Peyer's patch (tissue), 4 donors: ENCODE results near the gene EXOC4.

ENCODE experiments used
- POLR2A ChIP-seq, 2 donors: fragments of 450-650 bp; IDR thresholded peaks; one replicate each; pipeline ENCODE4 v1.5.1; 2017; ENCODE audit warnings: antibody characterized with exemption in 2 of 2, mild to moderate bottlenecking in 2 of 2, moderate library complexity in 2 of 2
- TF ChIP-seq, protein P1 (sequence below), 6 experiments: fragments of 450-650 bp in 4 of 6; fragments of 200-600 bp in 2 of 6; sonication (generic) in 1 of 6; IDR thresholded peaks; one replicate each; pipeline ENCODE4 v1.5.1; 2017 to 2019; ENCODE audit warnings: antibody characterized with exemption in 6 of 6, mild to moderate bottlenecking in 3 of 6, moderate library complexity in 1 of 6

GRCh38 chr7:133650487-133651300 is 397.8 kb downstream of the EXOC4 start:
- TF ChIP-seq, protein P1, sequence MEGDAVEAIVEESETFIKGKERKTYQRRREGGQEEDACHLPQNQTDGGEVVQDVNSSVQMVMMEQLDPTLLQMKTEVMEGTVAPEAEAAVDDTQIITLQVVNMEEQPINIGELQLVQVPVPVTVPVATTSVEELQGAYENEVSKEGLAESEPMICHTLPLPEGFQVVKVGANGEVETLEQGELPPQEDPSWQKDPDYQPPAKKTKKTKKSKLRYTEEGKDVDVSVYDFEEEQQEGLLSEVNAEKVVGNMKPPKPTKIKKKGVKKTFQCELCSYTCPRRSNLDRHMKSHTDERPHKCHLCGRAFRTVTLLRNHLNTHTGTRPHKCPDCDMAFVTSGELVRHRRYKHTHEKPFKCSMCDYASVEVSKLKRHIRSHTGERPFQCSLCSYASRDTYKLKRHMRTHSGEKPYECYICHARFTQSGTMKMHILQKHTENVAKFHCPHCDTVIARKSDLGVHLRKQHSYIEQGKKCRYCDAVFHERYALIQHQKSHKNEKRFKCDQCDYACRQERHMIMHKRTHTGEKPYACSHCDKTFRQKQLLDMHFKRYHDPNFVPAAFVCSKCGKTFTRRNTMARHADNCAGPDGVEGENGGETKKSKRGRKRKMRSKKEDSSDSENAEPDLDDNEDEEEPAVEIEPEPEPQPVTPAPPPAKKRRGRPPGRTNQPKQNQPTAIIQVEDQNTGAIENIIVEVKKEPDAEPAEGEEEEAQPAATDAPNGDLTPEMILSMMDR (IDR thresholded peaks at IDR 0.05): no peak
- TF ChIP-seq POLR2A (IDR thresholded peaks at IDR 0.05): no peak
